K562 (cell line): ENCODE data around the gene DLAT. TPM values are rescaled to one million over a fixed set of nuclear protein-coding genes. Genes with fewer than 3 reads are reported as not detected.

Experiments
- BCL6 ChIP-seq: fragments of 250-450 bp; sonication (Bioruptor Pico); IDR thresholded peaks from 2 replicates; pipeline ENCODE4 v1.4.0; 2020
- CBFA2T2 ChIP-seq: fragments of 450-650 bp; conservative IDR thresholded peaks from 2 replicates; pipeline ENCODE4 v1.6.1; 2017; ENCODE audit warnings: mild to moderate bottlenecking
- CC2D1A ChIP-seq: fragments of 450-650 bp; IDR thresholded peaks from 2 replicates; pipeline ENCODE4 v1.6.1; 2017; ENCODE audit warnings: mild to moderate bottlenecking
- FOXM1 ChIP-seq, 2 experiments: fragments of 450-650 bp in 1 of 2; sonication (generic) in 1 of 2; formaldehyde crosslinking in 1 of 2; IDR thresholded peaks; 2 replicates each; pipeline versions ENCODE4 v1.6.1 to v1.9.0; 2017 to 2022; ENCODE audit warnings: low read depth in 2 of 2, mild to moderate bottlenecking in 2 of 2, missing genetic modification reagents in 1 of 2, moderate library complexity in 1 of 2
- FOXP1 ChIP-seq: sonication (generic); formaldehyde crosslinking; IDR thresholded peaks from 2 replicates; pipeline ENCODE4 v1.8.0; 2022; ENCODE audit warnings: mild to moderate bottlenecking, missing genetic modification reagents
- GABPA ChIP-seq: fragments of 200-800 bp; sonication (Bioruptor generic); conservative IDR thresholded peaks from 2 replicates; pipeline ENCODE4 v1.6.1; 2016; ENCODE audit warnings: low read depth, missing genetic modification characterization, missing compliant biosample characterization
- GATAD2A ChIP-seq: fragments of 450-650 bp; IDR thresholded peaks from 2 replicates; pipeline ENCODE4 v1.6.1; 2017
- HNRNPUL1 ChIP-seq: fragments of 200-400 bp; formaldehyde crosslinking; IDR thresholded peaks from 2 replicates; pipeline ENCODE4 v1.6.1; 2017; ENCODE audit warnings: low read length
- MEIS2 ChIP-seq: fragments of 450-650 bp; IDR thresholded peaks from 2 replicates; pipeline ENCODE4 v1.6.1; 2014; ENCODE audit warnings: mild to moderate bottlenecking; ENCODE audit not compliant: partially characterized antibody
- MIER1 ChIP-seq: fragments of 450-650 bp; IDR thresholded peaks from 2 replicates; pipeline ENCODE4 v1.6.1; 2016; ENCODE audit warnings: antibody characterized with exemption, mild to moderate bottlenecking, low read depth
- RB1 ChIP-seq: fragments of 450-650 bp; IDR thresholded peaks from 2 replicates; pipeline ENCODE4 v1.6.1; 2017; ENCODE audit warnings: low read depth, mild to moderate bottlenecking
- RFX1 ChIP-seq: fragments of 450-650 bp; IDR thresholded peaks from 2 replicates; pipeline ENCODE4 v1.6.1; 2016; ENCODE audit warnings: mild to moderate bottlenecking, moderate library complexity
- TEAD1 ChIP-seq, 2 experiments: fragments of 450-650 bp in 1 of 2; sonication (generic) in 1 of 2; formaldehyde crosslinking; IDR thresholded peaks; 2 replicates each; pipeline versions ENCODE4 v1.4.0 to v1.8.0; 2020 to 2022; ENCODE audit warnings: mild to moderate bottlenecking in 2 of 2, missing genetic modification reagents in 1 of 2
- TFAM ChIP-seq: fragments of 250-450 bp; sonication (Bioruptor Pico); conservative IDR thresholded peaks from 2 replicates; pipeline ENCODE4 v1.5.0; 2021; ENCODE audit warnings: mild to moderate bottlenecking, moderate library complexity
- TOE1 ChIP-seq, 2 experiments: fragments of 450-650 bp in 1 of 2; sonication (generic) in 1 of 2; formaldehyde crosslinking in 1 of 2; IDR thresholded peaks; 2 replicates each; pipeline versions ENCODE4 v1.7.1 to v1.8.0; 2016 to 2022; ENCODE audit warnings: borderline replicate concordance in 2 of 2, mild to moderate bottlenecking in 2 of 2, antibody characterized with exemption in 1 of 2, inconsistent platforms in 1 of 2, low read depth in 1 of 2, missing genetic modification reagents in 1 of 2, moderate library complexity in 1 of 2
- ZKSCAN1 ChIP-seq: fragments of 150-350 bp; IDR thresholded peaks from 2 replicates; pipeline ENCODE4 v1.6.1; 2016; ENCODE audit warnings: low read depth, low read length
- ZNF212 ChIP-seq: fragments of 450-650 bp; formaldehyde crosslinking; IDR thresholded peaks from 2 replicates; pipeline ENCODE4 v1.4.0; 2020; ENCODE audit warnings: mild to moderate bottlenecking
- ZNF324 ChIP-seq: fragments of 250-450 bp; sonication (Bioruptor Pico); IDR thresholded peaks from 2 replicates; pipeline ENCODE4 v1.4.0; 2020; ENCODE audit warnings: mild to moderate bottlenecking
- ZNF431 ChIP-seq: sonication (generic); formaldehyde crosslinking; IDR thresholded peaks from 2 replicates; pipeline ENCODE4 v1.8.0; 2022; ENCODE audit warnings: mild to moderate bottlenecking, missing genetic modification reagents
- ZNF586 ChIP-seq: fragments of 450-650 bp; formaldehyde crosslinking; conservative IDR thresholded peaks from 2 replicates; pipeline ENCODE4 v1.4.0; 2020; ENCODE audit warnings: mild to moderate bottlenecking, moderate library complexity
- ZNF644 ChIP-seq: fragments of 200-800 bp; sonication (Bioruptor generic); IDR thresholded peaks from 2 replicates; pipeline ENCODE4 v1.6.1; 2016; ENCODE audit warnings: low read depth, missing genetic modification characterization, missing compliant biosample characterization
- ZNF780A ChIP-seq: fragments of 250-450 bp; sonication (Bioruptor Pico); IDR thresholded peaks from 2 replicates; pipeline ENCODE4 v1.5.0; 2021; ENCODE audit warnings: mild to moderate bottlenecking
- polyA plus RNA-seq, 8 experiments: library from polyadenylated mRNA; depleted of rRNA in 4 of 8; stranded (reverse) in 5 of 8; unstranded in 3 of 8; fragments of >200 nt; fragmentation: Nextera tagmentation in 2 of 8; fragmentation: Illumina TruSeq in 1 of 8; extraction: Ambion mirVana in 2 of 8; extraction: Trizol in 1 of 8; gene quantifications; 2 replicates each; pipeline versions ENCODE4 v1.2.1 to v1.2.3, GENCODE V29; 2011 to 2014; ENCODE audit warnings: inconsistent platforms in 1 of 8, missing spikeins in 1 of 8
- total RNA-seq, 7 experiments: library from RNA; depleted of rRNA in 6 of 7; stranded (reverse); fragments of >200 nt in 6 of 7; fragmentation: Illumina TruSeq in 2 of 7; extraction: Trizol in 2 of 7; gene quantifications; 2 replicates each; pipeline versions ENCODE4 v1.2.1 to v1.2.3, GENCODE V29; 2011 to 2021; ENCODE audit warnings: low replicate concordance in 1 of 7
- TF ChIP-seq, protein P1 (sequence below): fragments of 450-650 bp; conservative IDR thresholded peaks from 2 replicates; pipeline ENCODE4 v1.6.1; 2016; ENCODE audit warnings: missing genetic modification characterization, low read depth, mild to moderate bottlenecking, control low read depth, missing compliant biosample characterization
- TF ChIP-seq, protein P2 (sequence below), 3 experiments: IDR thresholded peaks in 2 of 3; conservative IDR thresholded peaks in 1 of 3; 2 replicates each; pipeline ENCODE4 v1.5.1; 2011 to 2012; ENCODE audit warnings: low read length in 3 of 3, mild to moderate bottlenecking in 3 of 3, control low read depth in 2 of 3, improper control_type of control experiment in 1 of 3, inconsistent platforms in 1 of 3, low read depth in 1 of 3, mixed read lengths in 1 of 3, moderate library complexity in 1 of 3; ENCODE audit not compliant: insufficient read depth in 2 of 3
- TF ChIP-seq, protein P3 (sequence below): sonication (generic); formaldehyde crosslinking; IDR thresholded peaks from 2 replicates; pipeline ENCODE4 v1.9.0; 2022; ENCODE audit warnings: mild to moderate bottlenecking, missing genetic modification reagents

Gene DLAT
- total and polyA plus RNA-seq, 9 of the 15 experiments (the other 6 are each of a cell fraction or from before 2014, with no cell fraction given), result 41.7 to 152 (median 105) TPM

- TF ChIP-seq, protein P1, sequence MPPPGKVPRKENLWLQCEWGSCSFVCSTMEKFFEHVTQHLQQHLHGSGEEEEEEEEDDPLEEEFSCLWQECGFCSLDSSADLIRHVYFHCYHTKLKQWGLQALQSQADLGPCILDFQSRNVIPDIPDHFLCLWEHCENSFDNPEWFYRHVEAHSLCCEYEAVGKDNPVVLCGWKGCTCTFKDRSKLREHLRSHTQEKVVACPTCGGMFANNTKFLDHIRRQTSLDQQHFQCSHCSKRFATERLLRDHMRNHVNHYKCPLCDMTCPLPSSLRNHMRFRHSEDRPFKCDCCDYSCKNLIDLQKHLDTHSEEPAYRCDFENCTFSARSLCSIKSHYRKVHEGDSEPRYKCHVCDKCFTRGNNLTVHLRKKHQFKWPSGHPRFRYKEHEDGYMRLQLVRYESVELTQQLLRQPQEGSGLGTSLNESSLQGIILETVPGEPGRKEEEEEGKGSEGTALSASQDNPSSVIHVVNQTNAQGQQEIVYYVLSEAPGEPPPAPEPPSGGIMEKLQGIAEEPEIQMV, result peak; percentile 95
- TF ChIP-seq ZNF212 (CRISPR knock-in tag) (no peak), RFX1 (no peak), MIER1 (0 out of 2 replicates have a peak, but pooled peaks have one; percentile 23), CBFA2T2 (no peak), ZNF431 (CRISPR knock-in tag) (peak; percentile 64; the same call in 1 of the 2 replicates), FOXP1 (CRISPR knock-in tag) (0 out of 2 replicates have a peak, but pooled peaks have one; percentile 10), GATAD2A (no peak), TOE1 (IDR thresholded peaks at IDR 0.05; ENCODE audit: borderline replicate concordance) (no peak), TOE1 (CRISPR knock-in tag; IDR thresholded peaks at IDR 0.05; ENCODE audit: borderline replicate concordance, low read depth) (0 out of 2 replicates have a peak, but pooled peaks have one; percentile 18), FOXM1 (IDR thresholded peaks at IDR 0.05; ENCODE audit: low read depth) (no peak), FOXM1 (CRISPR knock-in tag; IDR thresholded peaks at IDR 0.05; ENCODE audit: low read depth) (no peak), ZKSCAN1 (no peak), RB1 (no peak), ZNF324 (CRISPR knock-in tag) (no peak), TFAM (CRISPR knock-in tag) (no peak), BCL6 (CRISPR knock-in tag) (no peak), CC2D1A (peak; percentile 77; the same call in 1 of the 2 replicates), TEAD1 (CRISPR knock-in tag; IDR thresholded peaks at IDR 0.05) (0 out of 4 replicates have a peak, but pooled peaks of 1 of the 2 experiments have one; percentile 18), ZNF780A (no peak), ZNF644 (no peak), ZNF586 (CRISPR knock-in tag) (no peak), HNRNPUL1 (0 out of 2 replicates have a peak, but pooled peaks have one; percentile 70), MEIS2 (peak; percentile 70), GABPA (tag) (no peak)
- TF ChIP-seq, protein P2, sequence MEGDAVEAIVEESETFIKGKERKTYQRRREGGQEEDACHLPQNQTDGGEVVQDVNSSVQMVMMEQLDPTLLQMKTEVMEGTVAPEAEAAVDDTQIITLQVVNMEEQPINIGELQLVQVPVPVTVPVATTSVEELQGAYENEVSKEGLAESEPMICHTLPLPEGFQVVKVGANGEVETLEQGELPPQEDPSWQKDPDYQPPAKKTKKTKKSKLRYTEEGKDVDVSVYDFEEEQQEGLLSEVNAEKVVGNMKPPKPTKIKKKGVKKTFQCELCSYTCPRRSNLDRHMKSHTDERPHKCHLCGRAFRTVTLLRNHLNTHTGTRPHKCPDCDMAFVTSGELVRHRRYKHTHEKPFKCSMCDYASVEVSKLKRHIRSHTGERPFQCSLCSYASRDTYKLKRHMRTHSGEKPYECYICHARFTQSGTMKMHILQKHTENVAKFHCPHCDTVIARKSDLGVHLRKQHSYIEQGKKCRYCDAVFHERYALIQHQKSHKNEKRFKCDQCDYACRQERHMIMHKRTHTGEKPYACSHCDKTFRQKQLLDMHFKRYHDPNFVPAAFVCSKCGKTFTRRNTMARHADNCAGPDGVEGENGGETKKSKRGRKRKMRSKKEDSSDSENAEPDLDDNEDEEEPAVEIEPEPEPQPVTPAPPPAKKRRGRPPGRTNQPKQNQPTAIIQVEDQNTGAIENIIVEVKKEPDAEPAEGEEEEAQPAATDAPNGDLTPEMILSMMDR (IDR thresholded peaks at IDR 0.05 in 2 of 3, conservative IDR thresholded peaks at IDR 0.05 in 1 of 3; ENCODE audit: insufficient read depth in 2 of 3, low read depth in 1 of 3, low read length in 3 of 3), result no peak
- TF ChIP-seq, protein P3, sequence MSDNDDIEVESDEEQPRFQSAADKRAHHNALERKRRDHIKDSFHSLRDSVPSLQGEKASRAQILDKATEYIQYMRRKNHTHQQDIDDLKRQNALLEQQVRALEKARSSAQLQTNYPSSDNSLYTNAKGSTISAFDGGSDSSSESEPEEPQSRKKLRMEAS, result peak; percentile 87
These were observed 60.7 kb downstream of the DLAT start (continued) for GRCh38 chr11:112085822-112086421.
